HEK293T (cell line): Measurements from ENCODE around the gene TTC28.

Experiments
- BHLHE40 ChIP-seq: fragments of 450-650 bp; IDR thresholded peaks from 2 replicates; pipeline ENCODE4 v1.6.1; 2016; ENCODE audit warnings: mild to moderate bottlenecking, moderate library complexity, borderline replicate concordance
- ELF4 ChIP-seq: fragments of 450-650 bp; IDR thresholded peaks from 2 replicates; pipeline ENCODE4 v1.6.1; 2017; ENCODE audit warnings: antibody characterized with exemption
- FOXK2 ChIP-seq: fragments of 450-650 bp; IDR thresholded peaks from 2 replicates; pipeline ENCODE4 v1.6.1; 2016; ENCODE audit warnings: mild to moderate bottlenecking
- FOXM1 ChIP-seq: fragments of 450-650 bp; IDR thresholded peaks from 2 replicates; pipeline ENCODE4 v1.6.1; 2017; ENCODE audit warnings: mild to moderate bottlenecking, borderline replicate concordance
- L3MBTL2 ChIP-seq: fragments of 450-650 bp; conservative IDR thresholded peaks from 2 replicates; pipeline ENCODE4 v1.6.1; 2016; ENCODE audit warnings: mild to moderate bottlenecking
- NFRKB ChIP-seq: fragments of 450-650 bp; IDR thresholded peaks from 2 replicates; pipeline ENCODE4 v1.6.1; 2016; ENCODE audit warnings: mild to moderate bottlenecking, moderate library complexity
- SP1 ChIP-seq: fragments of 450-650 bp; IDR thresholded peaks from 2 replicates; pipeline ENCODE4 v1.6.1; 2017
- ZNF384 ChIP-seq: fragments of 450-650 bp; IDR thresholded peaks from 2 replicates; pipeline ENCODE4 v1.6.1; 2016

- TF ChIP-seq FOXK2 (no peak), L3MBTL2 (no peak), SP1 (no peak), NFRKB (no peak), ELF4 (no peak), FOXM1 (no peak), BHLHE40 (no peak), ZNF384 (no peak)
Observed at GRCh38 chr22:28008649-28009048, 671.0 kb downstream of the TTC28 start.
